ENCODE results near the gene IKBKG. TPM values are rescaled to one million over a fixed set of nuclear protein-coding genes. Genes with fewer than 3 reads are reported as not detected.
"Not testable (repeated sequence)": the region's sequence is repeated elsewhere in the genome, so short reads cannot be mapped to it uniquely, and the experiment has no call there.

The IKBKG gene
- total RNA-seq, 2 experiments from 2014 or later, result 32.7 to 33.0 TPM

GRCh38 chrX:154613586-154613985, 66.2 kb downstream of the IKBKG start:
- H3K9me3 Mint-ChIP-seq (ENCODE audit: low read depth); H3K4me1 Mint-ChIP-seq; intact Hi-C loops (cut with DNase I, micrococcal nuclease); ATAC-seq; H3K27ac Mint-ChIP-seq; H3K27me3 Mint-ChIP-seq; H3K4me3 Mint-ChIP-seq; H3K36me3 Mint-ChIP-seq (ENCODE audit: low read depth); DNase-seq; CTCF ChIA-PET; POLR2A ChIA-PET: not testable (repeated sequence)

Other genes starting within 250 kb of the IKBKG start
- 1,000 to 10,000 TPM in 1 of 2 experiments, 100 to 1,000 TPM in 1; 891 to 1,083 TPM for gene FLNA, start 173.0 kb upstream of the IKBKG start, total RNA-seq
- 10 to 100 TPM; 75.9 to 89.4 TPM for gene EMD, start 168.3 kb upstream of the IKBKG start, total RNA-seq
- 1,000 to 10,000 TPM; 1,286 to 2,705 TPM for gene RPL10, start 149.2 kb upstream of the IKBKG start, total RNA-seq
- 10 to 100 TPM; 12.6 to 13.4 TPM for gene DNASE1L1, start 138.4 kb upstream of the IKBKG start, total RNA-seq
- 10 to 100 TPM; 43.8 to 49.0 TPM for gene TAFAZZIN, start 136.1 kb upstream of the IKBKG start, total RNA-seq
- 10 to 100 TPM; 25.6 to 28.6 TPM for gene ATP6AP1, start 118.9 kb upstream of the IKBKG start, total RNA-seq
- 100 to 1,000 TPM; 100 to 117 TPM for gene GDI1, start 110.5 kb upstream of the IKBKG start, total RNA-seq
- 10 to 100 TPM; 40.9 to 50.0 TPM for gene FAM50A, start 103.5 kb upstream of the IKBKG start, total RNA-seq
- gene PLXNA3, start 89.3 kb upstream of the IKBKG start, total RNA-seq, result 10 to 100 TPM; 23.2 to 25.3 TPM
- gene LAGE3, start 68.3 kb upstream of the IKBKG start, total RNA-seq, result 10 to 100 TPM; 34.7 to 43.0 TPM
- 10 to 100 TPM; 45.2 to 47.6 TPM for gene UBL4A, start 61.0 kb upstream of the IKBKG start, total RNA-seq
- 10 to 100 TPM; 10.4 to 11.3 TPM for gene SLC10A3, start 57.0 kb upstream of the IKBKG start, total RNA-seq
- gene FAM3A, start 31.4 kb upstream of the IKBKG start, total RNA-seq, result 10 to 100 TPM; 27.6 to 30.5 TPM
- gene G6PD, start 774 bp upstream of the IKBKG start, total RNA-seq, result 10 to 100 TPM; 63.1 to 72.5 TPM
- not detected for gene CTAG1A, start 37.5 kb downstream of the IKBKG start, total RNA-seq
- gene CTAG1B, start 71.7 kb downstream of the IKBKG start, total RNA-seq, result not detected
- not detected for gene CTAG2, start 106.0 kb downstream of the IKBKG start, total RNA-seq
- 1 to 10 TPM; 2.1 to 2.9 TPM for gene GAB3, start 203.5 kb downstream of the IKBKG start, total RNA-seq
- 100 to 1,000 TPM; 126 to 130 TPM for gene DKC1, start 215.2 kb downstream of the IKBKG start, total RNA-seq

Measured in activated CD4-positive, alpha-beta T cell treated with anti-CD3 and anti-CD28 coated beads for 36 hours (primary cell).